Inflammatory macrophage treated with lipopolysaccharide for 1 hour (primary cell): ENCODE results near the gene BANP.
"Not testable (repeated sequence)": the region's sequence is repeated elsewhere in the genome, so short reads cannot be mapped to it uniquely, and the experiment has no call there.

Source experiments
- DNase-seq, 2 donors: peaks; one replicate each; pipeline ENCODE4 v3.0.0-alpha.2; 2020 to 2022

BANP gene

DNA sequence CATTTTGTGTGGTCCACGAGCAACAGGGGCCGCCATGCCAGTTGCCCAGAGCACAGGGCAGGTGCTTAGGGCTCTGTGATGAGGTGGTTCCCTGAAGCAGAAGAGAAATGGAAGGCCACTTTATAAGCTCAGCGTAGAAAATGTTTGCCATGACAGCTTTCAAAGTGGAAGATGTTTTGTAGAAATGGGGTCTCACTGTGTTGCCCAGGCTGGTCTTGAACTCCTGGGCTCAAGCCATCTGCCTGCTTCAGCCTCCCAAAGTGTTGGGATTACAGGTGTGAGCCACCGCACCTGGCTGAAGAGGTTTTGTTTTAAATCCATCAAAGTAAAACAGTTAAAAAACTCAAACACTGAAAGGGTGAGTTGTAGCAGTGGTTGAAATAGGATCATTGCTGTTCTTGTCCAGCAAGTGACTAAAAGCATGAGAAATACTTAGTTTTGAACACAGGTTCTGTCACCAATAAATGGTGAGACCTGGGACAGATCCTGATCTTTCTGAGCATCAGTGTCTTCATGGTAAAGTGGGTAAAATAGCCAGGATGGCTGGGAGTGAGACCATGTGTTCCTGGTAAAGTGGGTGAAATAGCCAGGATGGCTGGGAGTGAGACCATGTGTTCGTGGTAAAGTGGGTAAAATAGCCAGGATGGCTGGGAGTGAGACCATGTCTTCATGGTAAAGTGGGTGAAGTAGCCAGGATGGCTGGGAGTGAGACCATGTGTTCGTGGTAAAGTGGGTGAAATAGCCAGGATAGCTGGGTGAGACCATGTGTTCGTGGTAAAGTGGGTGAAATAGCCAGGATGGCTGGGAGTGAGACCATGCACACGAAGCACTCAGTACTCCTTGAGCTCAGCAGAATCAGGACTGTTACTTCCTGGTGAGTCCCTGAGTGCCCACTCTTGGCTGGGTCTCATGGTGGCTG lies 46.0 kb downstream of the BANP start:
- DNase-seq = no peak

DNA sequence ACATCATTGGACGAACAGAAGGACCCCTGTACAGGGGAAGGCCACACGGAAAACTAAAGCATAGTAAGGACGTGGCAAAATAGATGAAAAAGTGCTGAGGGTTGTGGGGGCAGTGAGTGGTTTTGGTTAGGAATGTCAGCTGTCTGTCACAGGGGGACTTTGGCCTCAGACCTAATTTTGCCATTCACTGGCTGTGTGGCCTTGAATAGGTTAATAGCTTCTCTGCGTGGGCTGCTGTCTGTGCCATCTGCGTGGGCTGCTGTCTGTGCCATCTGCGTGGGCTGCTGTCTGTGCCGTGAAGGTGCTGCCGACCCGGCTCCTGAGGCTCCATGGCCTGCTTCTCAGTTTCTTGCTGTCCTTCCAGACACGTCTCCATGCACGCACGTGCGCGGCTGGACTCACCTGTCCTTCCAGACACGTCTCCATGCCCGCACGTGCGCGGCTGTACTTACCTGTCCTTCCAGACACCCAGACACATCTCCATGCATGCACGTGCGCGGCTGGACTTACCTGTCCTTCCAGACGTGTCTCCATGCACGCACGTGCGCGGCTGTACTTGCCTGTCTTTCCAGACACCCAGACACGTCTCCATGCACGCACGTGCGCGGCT lies 47.1 kb downstream of the BANP start:
- DNase-seq = not testable (repeated sequence)

DNA sequence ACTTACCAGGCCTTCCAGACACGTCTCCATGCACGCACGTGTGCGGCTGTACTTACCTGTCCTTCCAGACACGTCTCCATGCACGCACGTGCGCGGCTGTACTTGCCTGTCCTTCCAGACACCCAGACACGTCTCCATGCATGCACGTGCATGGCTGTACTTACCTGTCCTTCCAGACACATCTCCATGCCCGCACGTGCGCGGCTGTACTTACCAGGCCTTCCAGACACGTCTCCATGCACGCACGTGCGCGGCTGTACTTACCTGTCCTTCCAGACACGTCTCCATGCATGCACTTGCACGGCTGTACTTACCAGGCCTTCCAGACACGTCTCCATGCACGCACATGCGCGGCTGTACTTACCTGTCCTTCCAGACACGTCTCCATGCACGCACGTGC lies 47.8 kb downstream of the BANP start:
- not testable (repeated sequence) for DNase-seq

DNA sequence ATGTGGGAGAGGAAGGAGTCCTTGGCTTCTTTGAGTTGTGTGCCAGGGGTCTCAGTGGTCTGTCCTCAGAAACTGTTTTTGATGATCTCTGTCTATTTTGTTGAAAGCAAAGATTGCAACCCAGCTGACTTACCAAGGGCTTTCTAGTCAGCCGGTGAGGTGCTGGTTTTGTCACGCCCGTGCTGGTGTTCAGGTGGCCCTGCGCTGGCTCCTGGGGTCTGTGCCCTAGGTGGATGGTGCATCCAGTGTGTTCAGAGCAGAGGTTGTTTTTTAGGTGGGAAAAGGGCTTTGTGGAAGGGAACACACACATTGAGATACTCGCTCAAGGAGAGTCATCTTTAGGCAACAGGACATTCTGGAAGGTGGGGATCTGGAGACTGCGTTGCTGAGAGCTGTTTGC lies 51.0 kb downstream of the BANP start:
- DNase-seq = no peak

DNA sequence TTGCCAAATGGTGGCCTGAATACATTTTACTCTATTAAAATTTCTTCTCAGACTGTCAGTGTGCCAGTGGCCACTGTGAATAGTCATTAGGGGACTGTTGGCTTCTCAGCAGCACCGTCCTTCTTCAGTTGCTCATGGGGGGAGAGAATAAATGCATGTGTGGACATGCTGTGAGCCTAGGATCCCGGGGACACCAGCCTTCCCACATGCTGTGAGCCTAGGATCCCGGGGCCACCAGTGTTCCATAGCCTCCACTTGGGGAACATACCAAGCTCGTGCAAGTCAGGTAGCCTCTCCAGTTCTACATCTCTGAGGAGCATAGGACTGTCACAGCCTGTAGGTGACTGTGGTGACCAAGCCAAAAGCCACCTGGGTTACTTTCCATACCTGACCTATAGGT lies 51.5 kb downstream of the BANP start:
- DNase-seq = no peak

DNA sequence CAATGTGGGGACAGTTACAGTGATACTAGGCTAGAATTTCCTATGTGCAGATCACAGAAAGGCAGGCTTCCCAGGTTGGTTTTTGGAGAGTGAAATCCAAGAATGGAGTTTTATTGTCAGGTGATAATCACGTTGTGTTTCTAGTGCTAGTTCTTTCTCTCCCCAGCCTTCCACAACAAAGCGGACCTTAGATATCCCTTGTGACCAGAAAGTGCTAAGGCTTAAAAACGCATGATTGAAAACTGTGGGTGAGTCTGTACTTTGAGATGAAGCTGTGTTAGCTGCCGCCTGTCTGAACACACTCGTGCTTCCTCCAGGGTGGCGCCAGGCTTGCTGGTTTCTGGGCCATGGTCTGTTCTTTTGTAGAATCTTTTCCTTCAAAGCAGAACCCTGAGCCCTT lies 52.1 kb downstream of the BANP start:
- no peak for DNase-seq

DNA sequence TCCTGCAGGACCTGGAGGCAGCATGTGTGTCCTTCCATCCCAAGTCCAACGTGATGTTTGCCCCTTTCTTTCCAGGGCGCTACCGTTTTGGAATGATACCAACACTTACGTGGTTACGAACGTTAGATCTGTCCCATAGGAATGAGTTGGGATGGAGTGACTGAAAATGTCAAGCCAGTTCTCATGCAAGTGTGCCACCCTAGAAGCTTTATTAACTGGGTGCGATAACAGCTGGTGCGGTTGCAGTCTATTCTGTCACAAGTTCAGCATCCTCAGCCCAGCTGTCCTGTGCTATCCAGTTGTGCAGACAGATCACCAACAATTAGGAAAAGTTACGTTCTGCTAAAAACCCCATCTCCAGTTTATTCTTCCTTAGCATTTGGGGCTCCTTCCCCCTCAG lies 52.5 kb downstream of the BANP start:
- DNase-seq = no peak

DNA sequence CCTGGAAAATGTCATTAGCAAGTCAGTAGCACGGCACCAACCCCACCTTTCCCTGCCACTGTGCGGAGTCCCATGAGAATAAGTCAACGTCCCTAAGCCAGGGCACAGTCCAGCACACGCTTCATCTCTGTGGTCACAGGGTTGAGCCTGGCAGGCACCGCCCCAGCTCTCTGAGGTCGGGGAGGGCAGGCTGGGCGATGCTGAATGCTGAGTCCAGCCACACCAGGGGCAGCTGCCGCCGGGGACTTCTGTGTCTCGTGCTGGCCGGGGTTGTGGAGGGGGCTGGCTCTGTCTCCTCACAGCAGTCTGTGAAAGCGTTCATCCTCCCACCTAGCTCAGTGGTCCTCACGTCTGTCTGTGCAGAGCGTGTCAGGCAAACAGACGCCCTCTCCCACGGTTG lies 53.2 kb downstream of the BANP start:
- DNase-seq = no peak

DNA sequence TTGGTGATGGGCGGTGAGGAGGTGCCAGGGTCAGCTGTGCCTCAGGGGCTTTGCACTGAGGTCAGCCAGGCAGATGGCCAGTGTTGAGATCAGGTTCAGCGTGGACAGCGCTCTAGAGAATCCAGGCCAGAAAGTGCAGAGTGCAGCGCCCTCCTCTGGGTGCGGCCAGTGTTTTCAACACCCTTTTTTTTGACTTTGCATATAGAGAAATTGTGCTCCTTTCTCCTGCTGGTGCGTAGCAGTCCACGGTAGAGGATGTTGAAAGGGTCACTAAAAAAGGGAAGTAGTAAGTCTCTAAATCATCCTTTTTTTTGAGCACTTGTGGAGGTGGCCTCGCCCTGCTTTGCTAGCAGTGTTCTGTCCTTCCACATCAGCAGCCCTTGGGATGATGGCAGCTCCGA lies 53.9 kb downstream of the BANP start:
- peak; percentile 66 to 83 for DNase-seq

DNA sequence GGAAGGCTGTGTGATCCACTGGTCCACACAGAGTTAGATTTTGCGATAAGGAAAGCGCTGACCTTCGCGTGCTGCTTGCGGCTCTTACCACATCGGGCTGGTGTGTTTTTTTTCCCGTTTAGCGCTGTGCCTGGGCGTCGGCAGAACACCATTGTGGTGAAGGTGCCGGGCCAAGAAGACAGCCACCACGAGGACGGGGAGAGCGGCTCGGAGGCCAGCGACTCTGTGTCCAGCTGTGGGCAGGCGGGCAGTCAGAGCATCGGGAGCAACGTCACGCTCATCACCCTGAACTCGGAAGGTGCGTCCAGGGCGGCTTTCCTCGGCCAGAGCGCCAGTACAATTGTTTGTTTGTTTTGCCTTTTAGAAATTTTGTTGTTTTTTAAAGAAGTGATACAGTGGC lies 54.7 kb downstream of the BANP start:
- no peak for DNase-seq

DNA sequence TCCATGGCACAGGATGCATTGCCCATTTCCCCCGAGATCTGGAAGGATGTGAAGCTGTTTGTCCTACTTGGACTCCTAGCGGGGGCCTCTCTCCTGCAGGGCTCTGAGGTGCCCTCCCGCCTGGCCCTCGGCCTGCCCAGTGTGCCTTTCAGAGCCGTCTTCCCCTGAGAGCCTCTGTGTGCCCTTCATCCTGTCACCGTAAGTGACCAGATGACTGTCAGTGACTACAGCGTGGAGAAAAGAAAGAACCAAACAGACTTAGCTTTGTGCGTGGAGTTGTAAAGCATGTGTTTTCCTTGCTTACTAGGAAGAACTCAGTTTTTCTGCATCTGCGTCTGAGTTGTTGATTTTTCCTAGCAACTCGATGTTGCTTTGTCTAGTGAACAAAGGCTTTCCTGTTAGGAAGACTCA lies 56.1 kb downstream of the BANP start:
- no peak for DNase-seq

DNA sequence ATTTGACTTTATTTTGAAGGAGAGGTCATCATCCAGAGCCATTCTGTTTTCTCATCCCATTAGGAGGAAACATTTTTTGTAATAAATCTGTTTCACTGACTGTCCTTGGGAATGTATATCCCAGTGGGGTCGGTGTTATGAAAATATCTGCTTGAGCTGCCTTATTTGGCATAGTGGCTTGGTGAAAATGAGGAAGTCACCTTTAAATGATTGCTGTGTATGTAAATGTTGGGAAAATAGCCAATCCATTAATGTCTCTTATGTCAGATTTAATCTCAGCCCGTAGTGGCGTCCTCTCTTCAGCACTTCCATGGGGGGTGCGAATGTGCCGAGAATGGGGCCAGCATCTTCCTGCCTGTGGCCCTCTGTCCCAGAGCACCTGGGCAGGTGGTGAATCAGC lies 57.6 kb downstream of the BANP start:
- DNase-seq = peak in 1 of 2 donors; percentile 6

DNA sequence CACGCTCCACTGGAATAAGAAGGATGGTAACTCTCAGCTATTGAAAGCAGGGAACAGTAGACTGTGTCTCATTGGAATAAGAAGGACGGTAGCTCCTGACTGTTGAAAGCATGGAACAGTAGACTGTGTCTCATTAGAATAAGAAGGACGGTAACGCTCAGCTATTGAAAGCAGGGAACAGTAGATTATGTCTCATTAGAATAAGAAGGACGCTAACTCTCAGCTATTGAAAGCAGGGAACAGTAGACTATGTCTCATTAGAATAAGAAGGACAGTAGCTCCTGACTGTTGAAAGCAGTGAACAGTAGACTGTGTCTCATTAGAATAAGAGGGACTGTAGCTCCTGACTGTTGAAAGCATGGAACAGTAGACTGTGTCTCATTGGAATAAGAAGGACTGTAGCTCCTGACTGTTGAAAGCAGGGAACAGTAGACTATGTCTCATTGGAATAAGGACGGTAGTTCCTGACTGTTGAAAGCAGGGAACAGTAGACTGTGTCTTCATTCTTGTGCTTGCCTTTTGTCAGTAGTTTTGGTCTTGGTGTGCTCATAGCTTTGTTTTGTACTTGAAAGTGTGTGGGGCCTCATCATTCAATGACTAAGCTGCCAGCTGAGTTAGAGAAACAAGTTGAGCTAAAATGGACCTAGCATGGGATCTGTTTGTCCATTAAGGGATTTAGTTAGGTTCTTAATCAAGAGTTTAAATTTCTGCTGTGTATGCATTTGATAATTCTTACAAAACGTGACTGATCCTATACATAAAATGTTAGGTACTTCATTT lies 58.5 kb downstream of the BANP start:
- no peak for DNase-seq

DNA sequence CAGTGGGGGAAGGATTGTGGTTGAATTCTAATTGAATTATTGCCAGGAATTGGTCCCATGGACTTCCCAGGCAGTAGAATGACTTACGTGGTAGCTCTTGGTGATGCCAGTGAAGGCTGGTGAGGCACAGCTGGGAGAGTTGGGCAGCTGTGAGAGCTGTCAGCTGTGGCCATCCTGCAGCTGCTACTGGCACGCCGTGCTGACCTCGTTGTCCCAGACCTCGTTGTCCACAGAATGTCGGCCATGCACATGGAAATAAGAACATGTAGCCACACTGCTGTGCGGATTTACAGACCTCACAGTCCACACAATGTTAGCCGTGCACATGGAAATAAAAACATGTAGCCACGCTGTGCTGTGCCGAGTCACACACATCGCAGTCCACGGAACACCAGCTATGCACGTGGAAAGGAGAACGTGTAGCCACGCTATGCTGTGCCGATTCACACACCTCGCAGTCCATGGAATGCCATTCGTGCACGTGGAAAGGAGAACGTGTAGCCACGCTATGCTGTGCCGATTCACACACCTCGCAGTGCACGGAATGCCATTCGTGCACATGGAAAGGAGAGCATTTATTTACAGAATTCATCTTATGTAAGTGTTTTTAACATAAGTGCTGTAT lies 59.2 kb downstream of the BANP start:
- DNase-seq = no peak

DNA sequence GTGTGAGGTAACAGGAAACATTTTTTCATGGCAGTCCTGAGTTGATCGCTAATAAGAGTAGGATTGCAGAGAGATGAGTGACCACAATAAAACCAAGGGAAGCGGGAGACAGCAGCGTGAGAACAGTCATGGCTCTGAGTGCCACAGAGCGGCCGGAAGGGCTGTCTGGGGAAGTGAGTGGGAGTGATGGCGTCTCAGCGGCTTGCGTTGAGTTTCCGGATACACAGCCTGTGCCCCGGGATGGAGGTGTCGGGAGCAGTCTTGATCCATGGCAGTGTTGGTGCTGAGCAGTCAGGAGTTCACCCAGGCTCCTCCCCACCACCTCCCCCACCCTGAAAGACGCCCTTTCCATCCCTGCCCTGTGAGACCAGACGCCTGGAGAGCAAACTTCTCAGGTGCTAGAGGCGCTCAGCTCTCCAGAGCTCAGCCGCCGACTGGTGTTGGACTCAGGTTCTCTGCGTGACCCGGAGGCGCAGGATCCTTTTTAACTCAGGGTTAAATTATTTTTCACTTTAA lies 59.8 kb downstream of the BANP start:
- no peak for DNase-seq

DNA sequence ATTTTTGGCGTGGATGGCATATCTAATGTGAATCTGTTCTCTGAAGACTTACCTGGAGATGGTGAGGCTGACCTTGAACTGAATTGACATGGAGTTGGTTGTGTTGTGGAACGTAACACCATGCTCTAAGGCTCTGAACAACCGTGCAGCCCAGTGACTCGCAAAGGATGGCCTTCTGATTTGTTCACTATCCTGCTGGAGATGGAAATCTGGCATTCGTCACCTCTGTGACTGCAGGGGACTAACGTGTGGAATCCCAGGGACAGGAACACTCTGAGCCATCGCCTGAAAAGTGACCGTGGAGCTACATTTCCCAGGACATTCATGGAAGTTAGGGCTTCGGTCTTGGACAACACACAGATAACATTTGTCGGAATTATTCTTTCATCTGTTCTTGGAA lies 61.1 kb downstream of the BANP start:
- DNase-seq = no peak

DNA sequence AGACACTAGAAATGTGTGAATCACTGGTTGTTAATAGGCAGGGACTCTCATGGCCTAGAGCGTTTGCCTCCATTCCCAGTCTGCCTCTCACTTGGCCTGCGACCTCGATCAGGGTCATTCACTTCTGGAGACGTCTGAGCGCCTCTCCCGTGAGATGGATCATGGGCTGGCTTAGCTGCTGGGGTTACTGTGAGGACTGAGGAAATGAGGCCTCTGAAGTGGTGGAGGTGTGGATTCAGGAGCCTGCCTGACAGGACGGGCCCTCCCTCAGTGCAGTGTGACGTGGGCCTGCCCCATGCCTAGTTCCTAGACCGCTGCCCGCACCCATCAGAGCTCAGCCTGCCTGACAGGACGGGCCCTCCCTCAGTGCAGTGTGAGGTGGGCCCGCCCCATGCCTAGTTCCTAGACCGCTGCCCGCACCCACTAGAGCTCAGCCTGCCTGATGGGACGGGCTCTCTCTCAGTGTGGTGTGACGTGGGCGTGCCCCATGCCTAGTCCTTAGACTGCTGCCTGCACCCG lies 61.9 kb downstream of the BANP start:
- DNase-seq = no peak

DNA sequence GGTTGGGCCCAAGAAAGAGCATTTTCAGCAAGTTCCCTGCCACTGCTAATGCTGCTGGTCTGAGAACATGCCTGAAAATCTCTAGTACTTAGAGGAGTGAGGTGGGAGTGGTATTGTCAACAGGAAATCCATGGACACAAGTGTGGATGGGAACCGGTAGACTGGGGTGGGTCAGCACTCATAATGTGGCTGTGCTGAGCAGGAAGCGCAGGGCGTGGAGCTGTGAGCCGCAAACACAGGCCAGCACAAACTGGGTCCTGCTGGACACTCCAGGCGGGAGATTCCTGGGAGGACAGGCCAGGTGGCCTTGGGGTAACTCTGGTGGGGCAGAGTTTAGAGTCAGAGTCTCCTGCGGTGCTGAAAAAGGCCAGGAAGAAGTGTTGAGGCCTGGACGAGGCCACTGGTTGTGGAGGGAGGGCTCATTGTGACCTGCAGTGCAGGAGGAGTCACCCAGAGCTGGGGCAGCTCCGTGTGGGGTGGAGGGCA lies 62.6 kb downstream of the BANP start:
- DNase-seq = no peak

DNA sequence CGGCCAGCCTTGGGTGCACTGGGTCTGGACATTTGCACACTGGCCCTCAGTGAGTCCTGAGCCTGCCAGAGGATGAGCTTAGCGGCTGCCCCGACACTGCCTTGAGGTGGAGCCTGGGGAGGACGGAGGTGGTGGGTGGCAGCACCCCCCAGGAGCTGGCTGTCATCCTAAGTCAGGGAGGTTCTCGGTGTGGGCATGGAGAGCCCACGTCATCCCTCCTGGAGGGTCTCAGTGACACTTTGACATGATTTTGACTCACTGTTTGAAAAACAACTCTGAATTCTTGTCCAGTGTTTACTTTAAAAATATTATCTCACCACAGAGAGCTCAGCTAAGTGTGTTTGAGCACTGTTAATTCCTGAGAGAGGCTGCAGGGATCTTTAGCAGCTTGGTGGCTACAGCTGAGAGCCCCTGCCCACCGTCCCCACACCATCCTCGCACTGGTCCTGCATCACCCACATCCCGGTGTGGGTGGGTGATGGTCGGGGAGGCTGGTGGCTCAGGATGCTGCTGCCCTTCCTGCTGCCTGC lies 63.1 kb downstream of the BANP start:
- no peak for DNase-seq

DNA sequence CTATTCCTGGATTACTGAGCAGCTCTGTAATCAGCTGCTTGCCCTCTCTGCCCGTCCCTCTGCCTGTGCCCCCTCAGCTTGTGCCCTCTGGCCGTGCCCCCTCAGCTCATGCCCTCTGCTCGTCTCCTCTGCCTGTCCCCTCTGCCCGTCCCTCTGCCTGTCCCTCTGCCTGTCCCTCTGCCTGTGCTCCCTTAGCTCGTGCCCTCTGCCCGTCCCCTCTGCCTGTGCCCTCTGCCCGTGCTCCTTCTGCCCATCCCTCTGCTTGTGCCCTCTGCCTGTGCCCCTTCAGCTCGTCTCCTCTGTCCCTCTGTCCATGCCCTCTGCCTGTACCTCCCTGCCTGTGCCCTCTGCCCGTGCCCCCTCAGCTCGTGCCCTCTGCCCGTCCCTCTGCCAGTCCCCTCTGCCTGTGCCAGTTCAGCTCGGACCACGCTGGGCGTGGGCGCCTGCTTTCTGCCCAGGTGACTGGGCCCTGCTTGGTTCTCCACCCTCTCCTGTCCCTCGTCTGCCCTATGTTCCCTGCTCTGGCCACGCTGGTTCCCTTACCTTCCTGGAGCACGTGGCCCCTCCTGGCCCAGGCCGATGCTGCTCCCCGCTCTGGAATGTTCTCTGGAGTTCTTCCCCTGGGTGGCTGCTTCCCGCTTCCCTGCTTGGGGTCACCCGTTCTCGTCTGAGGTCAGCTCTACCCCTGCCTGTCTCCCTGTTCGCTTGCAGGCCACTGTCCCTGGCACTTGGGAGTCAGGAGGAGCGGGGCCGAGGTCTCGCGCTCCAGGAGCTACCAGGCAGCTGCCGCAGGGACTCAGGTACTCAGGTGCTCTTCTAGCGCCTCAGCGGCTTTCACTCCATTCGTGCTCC lies 63.9 kb downstream of the BANP start:
- DNase-seq = no peak

DNA sequence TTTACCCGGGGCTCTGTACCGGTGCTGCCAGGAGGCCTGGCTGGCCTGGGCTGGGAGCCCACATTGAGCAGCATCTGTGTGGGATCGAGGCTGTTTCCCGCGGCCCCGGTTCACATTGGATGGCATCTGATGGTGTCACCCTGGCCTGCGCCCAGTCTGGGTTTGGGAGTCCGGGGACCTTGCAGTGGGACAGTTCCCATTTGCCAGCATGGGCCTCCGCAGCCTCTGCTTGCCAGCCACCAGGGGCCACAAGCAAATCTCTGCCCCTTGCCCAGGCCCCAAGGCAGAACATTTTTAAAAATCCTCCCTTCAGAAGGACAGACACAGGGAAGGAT lies 64.5 kb downstream of the BANP start:
- no peak for DNase-seq

DNA sequence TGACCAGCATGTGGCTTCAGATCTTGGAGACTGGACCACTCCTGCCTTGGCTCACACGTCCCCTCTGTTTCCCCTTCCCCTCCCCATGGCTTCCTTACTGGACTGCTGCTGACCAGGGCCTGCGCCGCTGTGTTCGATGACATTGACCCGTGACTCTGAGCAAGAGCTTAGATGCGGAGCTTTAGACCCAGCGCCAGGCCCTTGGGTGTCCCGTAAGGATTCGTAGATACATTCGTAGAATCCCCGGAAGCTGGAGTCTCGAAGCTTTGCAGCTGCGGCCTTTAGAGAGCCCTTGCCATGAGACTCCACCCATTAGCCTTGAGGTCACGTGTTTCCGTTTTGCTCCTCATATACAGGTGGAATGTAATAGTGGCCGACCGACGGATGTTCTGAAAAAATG lies 65.2 kb downstream of the BANP start:
- DNase-seq = not testable (repeated sequence)
